Sigmoid colon (tissue), 4 donors: ENCODE data around the gene DPY19L3.

Experiments
- EP300 ChIP-seq, 4 donors: sonication (generic); formaldehyde crosslinking; IDR thresholded peaks; one replicate each; pipeline ENCODE4 v1.6.1; 2017; ENCODE audit warnings: antibody characterized with exemption in 4 of 4
- POLR2A ChIP-seq, 2 donors: fragments of 450-650 bp; IDR thresholded peaks; one replicate each; pipeline ENCODE4 v1.6.1; 2016; ENCODE audit warnings: antibody characterized with exemption in 2 of 2, mild to moderate bottlenecking in 2 of 2, moderate library complexity in 2 of 2
- POLR2AphosphoS5 ChIP-seq, 4 donors: sonication (generic); formaldehyde crosslinking; IDR thresholded peaks; one replicate each; pipeline ENCODE4 v1.6.1; 2017; ENCODE audit warnings: antibody characterized with exemption in 4 of 4
- TF ChIP-seq, protein P1 (sequence below), 4 experiments: fragments of 450-650 bp in 3 of 4; fragments of 200-600 bp in 1 of 4; IDR thresholded peaks; one replicate each; pipeline ENCODE4 v1.5.1; 2016 to 2019; ENCODE audit warnings: antibody characterized with exemption in 4 of 4, mild to moderate bottlenecking in 3 of 4, moderate library complexity in 2 of 4

DNA sequence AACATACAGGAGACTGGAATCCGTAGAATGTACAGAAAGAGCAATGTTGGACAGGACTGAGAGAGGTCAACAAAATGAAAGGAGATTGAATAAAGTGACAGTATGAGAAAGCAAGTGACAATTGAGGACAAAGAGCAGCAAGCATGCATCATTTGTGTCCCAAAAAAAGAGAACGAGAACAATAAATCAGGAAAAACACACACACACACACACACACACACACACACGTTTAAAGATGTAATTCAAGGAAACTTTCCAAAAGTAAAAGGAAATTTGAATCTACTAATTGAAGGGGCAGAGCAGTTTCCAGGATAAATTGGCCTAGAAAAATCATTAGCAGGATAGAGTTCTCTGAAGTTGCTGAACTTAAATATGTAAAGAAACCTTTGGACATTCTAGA lies 16.9 kb downstream of the DPY19L3 start:
- TF ChIP-seq, protein P1, sequence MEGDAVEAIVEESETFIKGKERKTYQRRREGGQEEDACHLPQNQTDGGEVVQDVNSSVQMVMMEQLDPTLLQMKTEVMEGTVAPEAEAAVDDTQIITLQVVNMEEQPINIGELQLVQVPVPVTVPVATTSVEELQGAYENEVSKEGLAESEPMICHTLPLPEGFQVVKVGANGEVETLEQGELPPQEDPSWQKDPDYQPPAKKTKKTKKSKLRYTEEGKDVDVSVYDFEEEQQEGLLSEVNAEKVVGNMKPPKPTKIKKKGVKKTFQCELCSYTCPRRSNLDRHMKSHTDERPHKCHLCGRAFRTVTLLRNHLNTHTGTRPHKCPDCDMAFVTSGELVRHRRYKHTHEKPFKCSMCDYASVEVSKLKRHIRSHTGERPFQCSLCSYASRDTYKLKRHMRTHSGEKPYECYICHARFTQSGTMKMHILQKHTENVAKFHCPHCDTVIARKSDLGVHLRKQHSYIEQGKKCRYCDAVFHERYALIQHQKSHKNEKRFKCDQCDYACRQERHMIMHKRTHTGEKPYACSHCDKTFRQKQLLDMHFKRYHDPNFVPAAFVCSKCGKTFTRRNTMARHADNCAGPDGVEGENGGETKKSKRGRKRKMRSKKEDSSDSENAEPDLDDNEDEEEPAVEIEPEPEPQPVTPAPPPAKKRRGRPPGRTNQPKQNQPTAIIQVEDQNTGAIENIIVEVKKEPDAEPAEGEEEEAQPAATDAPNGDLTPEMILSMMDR (IDR thresholded peaks at IDR 0.05) = no peak
- no peak for TF ChIP-seq POLR2A (IDR thresholded peaks at IDR 0.05)
- TF ChIP-seq EP300 (IDR thresholded peaks at IDR 0.05) = no peak
- no peak for TF ChIP-seq POLR2AphosphoS5 (IDR thresholded peaks at IDR 0.05)
